Measurements from ENCODE around the gene PSMB9. TPM values are rescaled to one million over a fixed set of nuclear protein-coding genes. Genes with fewer than 3 reads are reported as not detected.

PSMB9 gene
- total and polyA plus RNA-seq, 2 of the 4 experiments (the other 2 are of a cell fraction): 9.0 to 12.8 TPM

DNA sequence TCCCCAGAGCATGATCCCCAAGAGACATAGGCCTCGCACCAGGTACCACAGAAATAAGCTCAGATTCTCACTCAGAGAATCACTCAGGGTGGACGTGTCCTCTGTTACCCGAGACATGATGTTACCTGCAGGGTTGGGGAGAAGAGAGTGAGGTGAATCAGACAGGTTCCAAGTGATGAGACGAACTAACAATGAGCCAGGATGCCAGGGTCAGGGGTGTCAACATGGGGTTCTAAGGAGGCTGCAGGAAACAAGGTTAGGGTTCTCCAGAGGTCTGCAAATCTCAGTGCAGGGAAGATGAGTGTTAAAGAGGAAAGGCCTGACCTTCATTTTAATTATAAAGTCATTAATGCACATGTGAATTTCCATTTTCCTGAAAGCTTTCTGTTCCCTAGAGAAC, 3.0 kb upstream of the PSMB9 start:
- H3K27ac ChIP-seq (ENCODE audit: insufficient read depth, low read length): no peak overlapping the region
- peaks cover 8 to 39% of the 10 kb centered on the region in 2 experiments for H3K79me1 ChIP-seq (ENCODE audit: low read depth in 1 of 2, low read length in 2 of 2)
- no peak overlapping the region for H2AK9ac ChIP-seq (replicated peaks; ENCODE audit: low read depth, low read length, poor library complexity)
- in situ Hi-C loops (cut with MboI; ENCODE audit: low sequenced_read_pairs) (no loop called here), dilution Hi-C loops (cut with HindIII; ENCODE audit: low sequenced_read_pairs, unreplicated experiment) (no loop called here), intact Hi-C loops (cut with micrococcal nuclease) (no loop called here)
- H3K4me2 ChIP-seq (ENCODE audit: low read depth, low read length): no peak overlapping the region
- 79% methylated on average over 2 of the region's 4 CpGs; no CpG with 5 or more reads in 1 of the 2 experiments for WGBS, 2 experiments (ENCODE audit: extremely low coverage in 2 of 2, insufficient read length in 1 of 2)
- H3K9me3 ChIP-seq (ENCODE audit: control insufficient read depth, insufficient read depth, low read length): no peaks in the 10 kb centered on the region
- no peak for TF ChIP-seq NFE2L2 (IDR thresholded peaks at IDR 0.05; ENCODE audit: low read depth, low read length)
- TF ChIP-seq MXI1 (IDR thresholded peaks at IDR 0.05; ENCODE audit: borderline replicate concordance, low read depth, low read length): no peak
- TF ChIP-seq BHLHE40 (IDR thresholded peaks at IDR 0.05; ENCODE audit: low read depth, low read length): no peak
- TF ChIP-seq, protein P1, sequence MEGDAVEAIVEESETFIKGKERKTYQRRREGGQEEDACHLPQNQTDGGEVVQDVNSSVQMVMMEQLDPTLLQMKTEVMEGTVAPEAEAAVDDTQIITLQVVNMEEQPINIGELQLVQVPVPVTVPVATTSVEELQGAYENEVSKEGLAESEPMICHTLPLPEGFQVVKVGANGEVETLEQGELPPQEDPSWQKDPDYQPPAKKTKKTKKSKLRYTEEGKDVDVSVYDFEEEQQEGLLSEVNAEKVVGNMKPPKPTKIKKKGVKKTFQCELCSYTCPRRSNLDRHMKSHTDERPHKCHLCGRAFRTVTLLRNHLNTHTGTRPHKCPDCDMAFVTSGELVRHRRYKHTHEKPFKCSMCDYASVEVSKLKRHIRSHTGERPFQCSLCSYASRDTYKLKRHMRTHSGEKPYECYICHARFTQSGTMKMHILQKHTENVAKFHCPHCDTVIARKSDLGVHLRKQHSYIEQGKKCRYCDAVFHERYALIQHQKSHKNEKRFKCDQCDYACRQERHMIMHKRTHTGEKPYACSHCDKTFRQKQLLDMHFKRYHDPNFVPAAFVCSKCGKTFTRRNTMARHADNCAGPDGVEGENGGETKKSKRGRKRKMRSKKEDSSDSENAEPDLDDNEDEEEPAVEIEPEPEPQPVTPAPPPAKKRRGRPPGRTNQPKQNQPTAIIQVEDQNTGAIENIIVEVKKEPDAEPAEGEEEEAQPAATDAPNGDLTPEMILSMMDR (conservative IDR thresholded peaks at IDR 0.05; ENCODE audit: low read depth, low read length): no peak
- TF ChIP-seq SMC3 (IDR thresholded peaks at IDR 0.05; ENCODE audit: low read depth, low read length): no peak
- TF ChIP-seq RFX5 (IDR thresholded peaks at IDR 0.05; ENCODE audit: low read depth, low read length): no peak
- TF ChIP-seq, protein P2, sequence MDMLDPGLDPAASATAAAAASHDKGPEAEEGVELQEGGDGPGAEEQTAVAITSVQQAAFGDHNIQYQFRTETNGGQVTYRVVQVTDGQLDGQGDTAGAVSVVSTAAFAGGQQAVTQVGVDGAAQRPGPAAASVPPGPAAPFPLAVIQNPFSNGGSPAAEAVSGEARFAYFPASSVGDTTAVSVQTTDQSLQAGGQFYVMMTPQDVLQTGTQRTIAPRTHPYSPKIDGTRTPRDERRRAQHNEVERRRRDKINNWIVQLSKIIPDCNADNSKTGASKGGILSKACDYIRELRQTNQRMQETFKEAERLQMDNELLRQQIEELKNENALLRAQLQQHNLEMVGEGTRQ (IDR thresholded peaks at IDR 0.05; ENCODE audit: low read depth, low read length): no peak
- TF ChIP-seq FOS (IDR thresholded peaks at IDR 0.05; ENCODE audit: low read depth, low read length): no peak
- no peak for TF ChIP-seq POLR2A (IDR thresholded peaks at IDR 0.05; ENCODE audit: low read depth, low read length)
- TF ChIP-seq, protein P3, sequence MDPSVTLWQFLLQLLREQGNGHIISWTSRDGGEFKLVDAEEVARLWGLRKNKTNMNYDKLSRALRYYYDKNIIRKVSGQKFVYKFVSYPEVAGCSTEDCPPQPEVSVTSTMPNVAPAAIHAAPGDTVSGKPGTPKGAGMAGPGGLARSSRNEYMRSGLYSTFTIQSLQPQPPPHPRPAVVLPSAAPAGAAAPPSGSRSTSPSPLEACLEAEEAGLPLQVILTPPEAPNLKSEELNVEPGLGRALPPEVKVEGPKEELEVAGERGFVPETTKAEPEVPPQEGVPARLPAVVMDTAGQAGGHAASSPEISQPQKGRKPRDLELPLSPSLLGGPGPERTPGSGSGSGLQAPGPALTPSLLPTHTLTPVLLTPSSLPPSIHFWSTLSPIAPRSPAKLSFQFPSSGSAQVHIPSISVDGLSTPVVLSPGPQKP (IDR thresholded peaks at IDR 0.05; ENCODE audit: borderline replicate concordance, low read depth, low read length): no peak
- TF ChIP-seq RCOR1 (IDR thresholded peaks at IDR 0.05; ENCODE audit: insufficient replicate concordance, low read length): no peak
- no peak for TF ChIP-seq CHD1 (IDR thresholded peaks at IDR 0.05; ENCODE audit: low read depth, low read length)
- TF ChIP-seq CEBPB (IDR thresholded peaks at IDR 0.05; ENCODE audit: low read depth, low read length): no peak
- no peak for TF ChIP-seq RAD21 (IDR thresholded peaks at IDR 0.05; ENCODE audit: low read length)
- TF ChIP-seq MAFK (IDR thresholded peaks at IDR 0.05; ENCODE audit: low read depth, low read length): no peak
- no peak for TF ChIP-seq MAZ (IDR thresholded peaks at IDR 0.05; ENCODE audit: borderline replicate concordance, low read depth, low read length)
- ATAC-seq (ENCODE audit: low read depth) (no peak), DNase-seq (no peak)
- H2BK20ac ChIP-seq (ENCODE audit: low read depth, low read length): no peak overlapping the region
- H3K56ac ChIP-seq (ENCODE audit: extremely low read depth, insufficient read depth, low read length): no peak overlapping the region
- no peak overlapping the region for H4K8ac ChIP-seq (ENCODE audit: low read depth in 2 of 2, low read length in 2 of 2)
- H3K4me3 ChIP-seq (ENCODE audit: insufficient read depth, low read depth, low read length): no peak overlapping the region
- no peak overlapping the region for H3K14ac ChIP-seq (replicated peaks; ENCODE audit: low read depth, low read length)
- no peak overlapping the region for H3K18ac ChIP-seq (ENCODE audit: low read depth, low read length)
- H3K23ac ChIP-seq (ENCODE audit: low read depth, low read length): no peak overlapping the region
- ChIA-PET POLR2A (ENCODE audit: unreplicated experiment) (no interaction called here), CTCF (interaction anchor here (1.2 to 2.3 kb wide), 3 partner anchors 13 to 21 kb away, joined by 3 to 10 read pairs (median 5); partner anchors contain the start of gene TAP2)
- BruUV-seq (replicated peaks): no TSS peak
- no peaks in the 10 kb centered on the region for H4K20me1 ChIP-seq (ENCODE audit: insufficient read depth, low read length)
- no peak overlapping the region for H2AK5ac ChIP-seq (ENCODE audit: low read depth, low read length)
- no peaks in the 10 kb centered on the region for H3K27me3 ChIP-seq (ENCODE audit: control insufficient read depth, insufficient read depth, low read length)
- no peak overlapping the region for H4K5ac ChIP-seq (ENCODE audit: low read depth, low read length)
- no peak overlapping the region for H3K9ac ChIP-seq (ENCODE audit: low read depth, low read length)
- H2AFZ ChIP-seq (replicated peaks; ENCODE audit: low read length, poor library complexity): no peak overlapping the region
- no peak overlapping the region for H3K4ac ChIP-seq (ENCODE audit: low read depth, low read length)
- no peak overlapping the region for H2BK15ac ChIP-seq (ENCODE audit: low read depth, low read length)
- H3K4me1 ChIP-seq (ENCODE audit: control insufficient read depth, insufficient read depth, low read length): peaks cover 4% of the 10 kb centered on the region
- no peak overlapping the region for H2BK5ac ChIP-seq (ENCODE audit: low read depth, low read length, poor library complexity, severe bottlenecking)
- no peak overlapping the region for H2BK120ac ChIP-seq (ENCODE audit: low read depth, low read length)
- H3K9me1 ChIP-seq (ENCODE audit: insufficient read depth, low read length): peaks cover 21% of the 10 kb centered on the region
- H4K91ac ChIP-seq (ENCODE audit: insufficient read depth, low read depth, low read length): no peak overlapping the region
- peaks cover 28% of the 10 kb centered on the region for H3K36me3 ChIP-seq (ENCODE audit: control insufficient read depth, insufficient read depth, low read length)

Measured in IMR-90 (cell line).